PC-3 (cell line): ENCODE results near the gene CPEB4. TPM values are rescaled to one million over a fixed set of nuclear protein-coding genes. Genes with fewer than 3 reads are reported as not detected.

Experiments
- ATAC-seq: fragments of 200-7000 bp; cut with Tn5 transposase; 2 replicates; pipeline ENCODE4 v1.9.1; 2020; ENCODE audit warnings: mild to moderate bottlenecking, moderate library complexity
- BruUV-seq: library from RNA; stranded (reverse); fragments of 400-500 nt; replicated peaks from 2 replicates; lab custom pipeline; 2021; lab: Mats Ljungman, UMichigan
- CTCF ChIA-PET: fragments of 300-600 bp; sonication (Branson Sonifier 250); formaldehyde crosslinking; loops from one replicate; lab custom pipeline; 2022; ENCODE audit warnings: antibody characterized with exemption; lab: Charles Lee
- POLR2A ChIA-PET: fragments of 300-600 bp; sonication (Branson Sonifier 250); formaldehyde crosslinking; loops from one replicate; lab custom pipeline; 2022; ENCODE audit warnings: antibody characterized with exemption; ENCODE audit not compliant: unreplicated experiment; lab: Charles Lee
- DNase-seq: peaks from one replicate; pipeline ENCODE4 v3.0.0-alpha.2; 2015
- H2AFZ ChIP-seq: fragments of 300-600 bp; sonication (generic); 2 replicates; pipeline ENCODE4 v1.6.0; 2016; ENCODE audit warnings: antibody characterized with exemption, low read length
- H3F3A ChIP-seq: fragments of 300-600 bp; sonication (generic); one replicate; pipeline ENCODE4 v1.6.0; 2017; ENCODE audit warnings: antibody characterized with exemption, low read length, control low read depth, mild to moderate bottlenecking; ENCODE audit not compliant: unreplicated experiment
- H3K27ac ChIP-seq: fragments of 300-600 bp; sonication (generic); 2 replicates; pipeline ENCODE4 v1.5.1; 2016; ENCODE audit warnings: mild to moderate bottlenecking, low read length
- H3K27me3 ChIP-seq: fragments of 300-600 bp; sonication (generic); 2 replicates; pipeline ENCODE4 v1.6.1; 2016; ENCODE audit warnings: low read length, mixed read lengths
- H3K36me3 ChIP-seq: fragments of 300-600 bp; sonication (generic); 2 replicates; pipeline ENCODE4 v1.6.1; 2016; ENCODE audit warnings: low read depth, mixed run types, low read length, mixed read lengths
- H3K4me1 ChIP-seq: fragments of 300-600 bp; sonication (generic); 2 replicates; pipeline ENCODE4 v1.5.1; 2016; ENCODE audit warnings: low read length; ENCODE audit not compliant: insufficient read depth
- H3K4me2 ChIP-seq: fragments of 300-600 bp; sonication (generic); 2 replicates; pipeline ENCODE4 v1.6.0; 2016; ENCODE audit warnings: low read length
- H3K4me3 ChIP-seq: fragments of 300-600 bp; sonication (generic); 2 replicates; pipeline ENCODE4 v1.5.1; 2016; ENCODE audit warnings: mild to moderate bottlenecking, low read length, mixed read lengths
- H3K79me2 ChIP-seq: fragments of 300-600 bp; sonication (generic); 2 replicates; pipeline ENCODE4 v1.6.1; 2017; ENCODE audit warnings: low read length, mixed read lengths
- H3K9ac ChIP-seq: fragments of 300-600 bp; sonication (generic); 2 replicates; pipeline ENCODE4 v1.6.0; 2016; ENCODE audit warnings: mild to moderate bottlenecking, low read length
- H3K9me2 ChIP-seq: fragments of 300-600 bp; sonication (generic); replicated peaks from 2 replicates; pipeline ENCODE4 v1.6.1; 2016; ENCODE audit warnings: mixed run types, low read length, mixed read lengths
- H3K9me3 ChIP-seq: fragments of 300-600 bp; sonication (generic); 2 replicates; pipeline ENCODE4 v1.6.1; 2016; ENCODE audit warnings: low read length, mixed read lengths
- H4K20me1 ChIP-seq: fragments of 300-600 bp; sonication (generic); 2 replicates; pipeline ENCODE4 v1.6.1; 2016; ENCODE audit warnings: low read length, mixed read lengths
- CTCF ChIP-seq: fragments of 300-600 bp; sonication (generic); conservative IDR thresholded peaks from 2 replicates; pipeline ENCODE4 v1.5.1; 2017; ENCODE audit warnings: antibody characterized with exemption, low read depth, mild to moderate bottlenecking, low read length
- EZH2 ChIP-seq: fragments of 300-600 bp; sonication (generic); IDR thresholded peaks from one replicate; pipeline ENCODE4 v1.6.1; 2017; ENCODE audit warnings: antibody characterized with exemption, mild to moderate bottlenecking, low read length; ENCODE audit not compliant: unreplicated experiment
- EZH2phosphoT487 ChIP-seq: fragments of 300-600 bp; sonication (generic); IDR thresholded peaks from 2 replicates; pipeline ENCODE4 v1.6.1; 2018; ENCODE audit warnings: mild to moderate bottlenecking, antibody characterized with exemption, low read length, borderline replicate concordance
- intact Hi-C: fragments of 100-400 bp; cut with micrococcal nuclease; formaldehyde crosslinking; loops from 2 replicates; pipeline ENCODE4 v1.9.0; 2023
- total RNA-seq: library from RNA; depleted of rRNA; stranded (reverse); fragments of >200 nt; gene quantifications from 2 replicates; pipeline ENCODE4 v1.2.3, GENCODE V29; 2014

CPEB4 gene
- total RNA-seq, 1 experiment from 2014 or later, result 37.0 TPM

GRCh38 chr5:173869316-173869715, 18.8 kb upstream of the CPEB4 start:
- ATAC-seq, result no peak
- intact Hi-C loops, result loop anchor here (5.0 kb wide), 1 partner anchor 47 kb away; no protein-coding TSS in a partner anchor
- Histone ChIP-seq H3K9ac (no peak overlapping the region), H3K4me2 (peak overlapping the region; percentile 67), H3K4me1 (peaks cover 27% of the 10 kb centered on the region), H3K9me2 (no peaks in the 10 kb centered on the region), H3F3A (no peaks in the 10 kb centered on the region), H3K4me3 (no peak overlapping the region), H3K9me3 (no peaks in the 10 kb centered on the region), H4K20me1 (no peaks in the 10 kb centered on the region), H2AFZ (no peak overlapping the region), H3K79me2 (no peaks in the 10 kb centered on the region), H3K27ac (peak overlapping the region; percentile 80), H3K27me3 (no peaks in the 10 kb centered on the region), H3K36me3 (no peaks in the 10 kb centered on the region)
- DNase-seq, result no peak
- CTCF ChIA-PET, result interaction anchor here (0.7 kb wide), 1 partner anchor 19 kb away, joined by 4 read pairs; the partner anchor contains the start of gene CPEB4
- POLR2A ChIA-PET, result no interaction called here
- BruUV-seq, result no TSS peak
- no peak for TF ChIP-seq EZH2phosphoT487
- TF ChIP-seq EZH2, result no peak
- no peak for TF ChIP-seq CTCF

- ChIA-PET POLR2A (interaction anchor here (0.6 kb wide), 1 partner anchor 84 kb away, joined by 10 read pairs; no protein-coding TSS in a partner anchor), CTCF (no interaction called here)
- no peaks in the 10 kb centered on the region for H3K36me3 ChIP-seq
- H3K27me3 ChIP-seq, result no peaks in the 10 kb centered on the region
- no peaks in the 10 kb centered on the region for H3K79me2 ChIP-seq
- no peak overlapping the region for H2AFZ ChIP-seq
- no peak overlapping the region for H3K9ac ChIP-seq
- H3K4me1 ChIP-seq, result peaks cover 17% of the 10 kb centered on the region
- ATAC-seq (no peak), DNase-seq (no peak)
- H4K20me1 ChIP-seq, result no peaks in the 10 kb centered on the region
- no peak overlapping the region for H3K4me3 ChIP-seq
- H3K9me3 ChIP-seq, result no peaks in the 10 kb centered on the region
- no peak overlapping the region for H3K27ac ChIP-seq
- H3K9me2 ChIP-seq, result no peaks in the 10 kb centered on the region
- H3K4me2 ChIP-seq, result no peak overlapping the region
- intact Hi-C loops, result no loop called here
- TF ChIP-seq EZH2phosphoT487 (no peak), EZH2 (no peak), CTCF (no peak)
- H3F3A ChIP-seq, result no peaks in the 10 kb centered on the region
- BruUV-seq, result no TSS peak
Observed at GRCh38 chr5:173872957-173873305, 15.2 kb upstream of the CPEB4 start.

- H3K4me2 ChIP-seq, result no peak overlapping the region
- no peaks in the 10 kb centered on the region for H3F3A ChIP-seq
- ATAC-seq (no peak), DNase-seq (no peak)
- TF ChIP-seq EZH2, result no peak
- TF ChIP-seq EZH2phosphoT487, result no peak
- no peak for TF ChIP-seq CTCF
- no peak overlapping the region for H3K4me3 ChIP-seq
- peaks cover 12% of the 10 kb centered on the region for H3K4me1 ChIP-seq
- H3K9ac ChIP-seq, result no peak overlapping the region
- H3K9me2 ChIP-seq, result no peaks in the 10 kb centered on the region
- H3K36me3 ChIP-seq, result no peaks in the 10 kb centered on the region
- intact Hi-C loops, result no loop called here
- H3K79me2 ChIP-seq, result no peaks in the 10 kb centered on the region
- no peaks in the 10 kb centered on the region for H3K9me3 ChIP-seq
- ChIA-PET CTCF (no interaction called here), POLR2A (interaction anchor here (0.6 kb wide), 1 partner anchor 84 kb away, joined by 10 read pairs; no protein-coding TSS in a partner anchor)
- no peaks in the 10 kb centered on the region for H3K27me3 ChIP-seq
- H4K20me1 ChIP-seq, result no peaks in the 10 kb centered on the region
- no peak overlapping the region for H3K27ac ChIP-seq
- no peak overlapping the region for H2AFZ ChIP-seq
- BruUV-seq, result no TSS peak
Observed at GRCh38 chr5:173873306-173873922, 14.7 kb upstream of the CPEB4 start.
